Activated CD4-positive, alpha-beta T cell treated with anti-CD3 and anti-CD28 coated beads, Interleukin-2, amount 50 U/mL, for 24 hours (primary cell): Measurements from ENCODE around the gene BCL2L2.
"Not testable (repeated sequence)": the region's sequence is repeated elsewhere in the genome, so short reads cannot be mapped to it uniquely, and the experiment has no call there.

Experiments used
- DNase-seq, 2 donors: peaks; one replicate each; pipeline ENCODE4 v3.0.0-alpha.2; 2020; ENCODE audit warnings: low read depth in 1 of 2, low spot score in 1 of 2

Gene BCL2L2, protein sequence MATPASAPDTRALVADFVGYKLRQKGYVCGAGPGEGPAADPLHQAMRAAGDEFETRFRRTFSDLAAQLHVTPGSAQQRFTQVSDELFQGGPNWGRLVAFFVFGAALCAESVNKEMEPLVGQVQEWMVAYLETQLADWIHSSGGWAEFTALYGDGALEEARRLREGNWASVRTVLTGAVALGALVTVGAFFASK

DNA sequence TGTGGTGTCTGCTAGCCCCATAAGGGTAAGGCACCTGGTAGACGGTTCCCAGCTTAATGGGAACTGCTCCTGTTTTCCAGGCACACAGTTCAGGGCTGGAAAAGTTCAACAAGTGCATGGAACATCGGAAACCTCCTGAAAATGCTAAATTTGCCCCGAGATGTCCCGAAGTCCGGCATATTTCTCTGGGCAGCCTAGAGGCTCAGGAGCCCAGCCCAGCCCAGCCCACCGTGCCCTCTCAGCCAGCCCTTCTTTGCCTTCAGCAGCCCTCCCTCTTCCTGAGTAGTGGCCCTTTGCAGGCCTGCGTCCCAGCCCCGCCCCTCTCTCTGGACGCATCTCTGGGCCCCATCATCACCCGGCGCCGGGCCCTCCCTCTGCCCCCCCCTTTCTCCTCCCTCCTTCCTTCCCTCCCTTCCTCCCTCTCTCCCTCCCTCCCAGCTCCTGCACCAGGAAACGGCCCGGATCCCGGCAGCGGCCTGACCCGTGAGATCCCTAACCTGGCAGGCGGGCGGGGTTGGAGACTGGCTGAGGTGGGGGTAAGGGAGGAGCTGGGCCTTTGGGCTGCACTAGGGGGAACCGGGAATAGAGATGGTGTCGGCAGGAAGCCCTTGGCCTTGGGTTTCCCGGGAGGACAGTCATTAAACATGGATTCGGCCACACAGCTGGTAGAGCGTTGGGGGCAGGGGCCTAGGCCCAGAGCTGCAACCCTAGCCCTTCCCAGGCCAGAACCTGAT, at the start of gene BCL2L2:
Gene BCL2L2, plus strand, starts transcription at position 422 of the 734 bp plus-strand sequence. CDS start 935 bp downstream, outside the sequence.
- DNase-seq = no peak

DNA sequence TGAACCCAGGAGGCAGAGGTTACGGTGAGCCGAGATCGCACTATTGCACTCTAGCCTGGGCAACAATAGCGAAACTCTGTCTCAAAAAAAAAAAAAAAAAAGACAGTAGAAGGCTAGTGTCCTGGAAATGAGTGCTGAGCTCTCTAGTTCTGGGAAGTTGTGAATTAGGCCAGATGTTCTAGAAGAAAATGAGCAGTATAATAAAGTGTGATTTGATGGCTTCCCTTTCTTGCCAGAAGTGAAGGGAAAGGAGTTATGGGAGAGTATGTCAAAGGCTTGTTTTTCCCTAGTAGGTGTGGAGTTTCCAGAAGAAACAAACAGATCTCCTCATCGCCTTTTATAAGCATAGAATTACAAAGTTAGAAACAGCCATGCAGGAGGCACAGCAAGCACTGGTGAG, 48.4 kb upstream of the BCL2L2 start:
- DNase-seq = no peak

DNA sequence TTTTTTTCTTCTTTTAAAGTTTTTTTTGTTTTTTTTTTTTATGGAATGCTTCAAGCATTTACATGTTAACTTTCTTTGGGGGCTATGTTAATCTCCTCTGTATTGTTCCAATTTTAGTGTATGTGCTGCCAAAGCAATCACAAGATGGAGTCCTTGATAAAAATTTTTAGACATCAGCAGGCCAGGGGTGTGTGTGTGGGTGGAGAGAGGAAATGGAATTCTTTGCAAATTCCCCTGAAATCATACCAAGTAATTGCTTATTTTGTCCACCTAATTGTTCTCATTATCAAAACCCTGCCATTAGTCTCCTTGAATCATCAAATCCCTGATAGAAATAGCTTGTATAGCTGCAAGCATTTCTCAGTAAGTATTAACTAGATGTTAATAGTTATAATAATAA, 47.2 kb upstream of the BCL2L2 start:
- no peak for DNase-seq

DNA sequence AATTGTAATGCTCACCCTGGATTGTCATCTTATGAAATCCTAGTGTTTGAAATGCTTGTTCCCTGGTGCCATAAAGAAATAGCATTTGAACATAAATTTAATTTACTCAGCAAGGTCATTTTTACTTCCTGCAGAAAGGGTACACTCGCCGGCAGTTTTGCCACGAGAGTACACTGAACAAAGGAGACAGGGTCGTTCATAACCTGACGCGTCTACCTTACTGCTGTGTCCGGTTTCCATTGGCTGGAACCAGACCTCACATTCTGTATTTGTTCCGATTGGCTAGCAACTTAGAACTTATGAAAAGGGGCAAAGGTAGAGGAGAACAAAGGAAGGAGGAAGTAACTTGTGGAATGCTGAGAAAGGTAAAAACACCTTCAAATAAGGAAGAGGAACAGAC, 45.8 kb upstream of the BCL2L2 start:
- not testable (repeated sequence) for DNase-seq

DNA sequence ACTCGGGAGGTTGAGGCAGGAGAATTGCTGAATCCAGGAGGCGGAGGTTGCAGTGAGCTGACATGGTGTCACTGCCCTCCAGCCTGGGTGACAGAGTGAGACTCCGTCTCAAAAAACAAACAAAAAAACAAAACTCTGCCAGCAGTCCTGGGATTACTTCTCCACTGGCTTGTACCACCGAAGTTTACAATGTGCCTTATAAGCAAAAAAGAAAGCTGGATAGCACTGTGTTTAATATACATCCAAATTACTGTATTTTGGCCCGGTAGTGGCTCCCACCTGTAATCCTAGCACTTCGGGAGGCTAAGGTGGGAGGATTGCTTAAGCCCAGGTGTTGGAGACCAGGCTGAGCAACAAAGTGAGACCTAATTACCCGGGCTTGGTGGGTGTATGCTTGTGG, 37.4 kb upstream of the BCL2L2 start:
- no peak for DNase-seq

DNA sequence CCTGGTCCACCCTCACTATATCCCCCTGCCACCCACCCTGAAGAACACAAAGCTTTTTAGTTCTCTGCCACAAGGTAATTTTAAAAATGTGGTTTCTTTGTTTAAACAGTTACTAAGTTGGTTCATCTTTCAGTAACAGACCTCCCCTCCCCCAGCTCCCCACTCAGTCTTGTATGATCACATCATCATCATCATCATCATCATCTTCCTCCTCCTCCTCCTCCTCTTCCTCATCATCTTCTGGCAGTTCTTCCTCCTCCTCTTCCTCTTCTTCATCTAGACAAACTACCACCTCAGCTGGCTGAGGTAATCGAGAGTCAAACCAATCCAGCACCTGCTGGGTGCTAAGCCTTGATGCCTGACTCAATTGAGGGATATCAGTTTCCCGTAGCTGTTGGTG, 31.2 kb upstream of the BCL2L2 start:
- no peak for DNase-seq

DNA sequence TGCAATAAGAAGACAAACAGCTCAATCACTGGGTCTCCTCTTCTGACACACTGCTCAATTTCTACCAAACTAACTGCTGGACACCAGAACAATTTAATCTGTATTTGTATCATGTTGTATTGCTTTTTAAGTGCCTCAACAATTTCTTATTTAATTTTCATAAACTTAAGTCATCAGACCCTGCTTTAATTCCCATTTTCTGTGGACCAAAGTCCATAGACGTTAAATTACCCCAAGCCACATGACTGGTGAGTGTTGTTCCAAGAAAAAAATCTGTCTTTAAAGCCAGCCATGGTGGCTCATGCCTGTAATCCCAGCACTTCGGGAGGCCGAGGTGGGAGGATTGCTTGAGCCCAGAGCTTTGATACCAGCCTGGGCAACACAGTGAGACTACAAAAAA, 29.4 kb upstream of the BCL2L2 start:
- no peak for DNase-seq

DNA sequence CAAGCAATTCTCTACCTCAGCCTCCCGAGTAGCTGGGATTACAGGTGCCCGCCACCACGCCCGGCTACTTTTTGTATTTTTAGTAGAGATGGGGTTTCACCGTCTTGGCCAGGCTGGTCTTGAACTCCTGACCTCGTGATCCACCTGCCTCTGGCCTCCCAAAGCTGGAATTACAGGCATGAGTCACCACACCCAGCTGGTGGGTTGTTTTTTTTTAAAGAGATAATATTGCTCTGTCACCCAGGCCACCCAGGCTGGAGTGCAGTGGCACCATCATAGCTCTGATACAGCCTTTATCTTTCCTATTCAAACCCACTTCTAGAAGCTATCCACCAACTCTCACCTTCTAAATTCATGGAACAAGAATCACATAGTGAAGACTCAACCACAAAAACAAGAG, 28.7 kb upstream of the BCL2L2 start:
- not testable (repeated sequence) for DNase-seq

DNA sequence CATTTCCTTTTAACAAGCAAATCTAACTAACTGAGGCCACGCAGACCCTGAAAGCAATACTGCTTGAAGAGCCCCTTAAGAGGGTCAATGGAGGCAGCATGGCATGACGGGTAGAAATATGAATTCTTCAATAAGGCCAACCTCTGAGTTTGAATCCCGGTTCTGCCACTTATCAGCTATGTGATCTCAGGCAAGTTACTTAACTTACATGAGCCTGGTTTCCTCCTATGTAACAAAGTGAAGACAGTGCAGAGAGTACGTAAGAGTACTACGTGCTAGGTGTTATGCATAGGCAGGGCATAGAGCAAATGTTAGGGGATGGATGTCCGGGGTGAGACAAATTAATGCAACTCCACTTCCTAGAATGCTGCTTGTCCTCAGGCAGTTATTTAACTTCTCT, 25.4 kb upstream of the BCL2L2 start:
- DNase-seq = no peak

DNA sequence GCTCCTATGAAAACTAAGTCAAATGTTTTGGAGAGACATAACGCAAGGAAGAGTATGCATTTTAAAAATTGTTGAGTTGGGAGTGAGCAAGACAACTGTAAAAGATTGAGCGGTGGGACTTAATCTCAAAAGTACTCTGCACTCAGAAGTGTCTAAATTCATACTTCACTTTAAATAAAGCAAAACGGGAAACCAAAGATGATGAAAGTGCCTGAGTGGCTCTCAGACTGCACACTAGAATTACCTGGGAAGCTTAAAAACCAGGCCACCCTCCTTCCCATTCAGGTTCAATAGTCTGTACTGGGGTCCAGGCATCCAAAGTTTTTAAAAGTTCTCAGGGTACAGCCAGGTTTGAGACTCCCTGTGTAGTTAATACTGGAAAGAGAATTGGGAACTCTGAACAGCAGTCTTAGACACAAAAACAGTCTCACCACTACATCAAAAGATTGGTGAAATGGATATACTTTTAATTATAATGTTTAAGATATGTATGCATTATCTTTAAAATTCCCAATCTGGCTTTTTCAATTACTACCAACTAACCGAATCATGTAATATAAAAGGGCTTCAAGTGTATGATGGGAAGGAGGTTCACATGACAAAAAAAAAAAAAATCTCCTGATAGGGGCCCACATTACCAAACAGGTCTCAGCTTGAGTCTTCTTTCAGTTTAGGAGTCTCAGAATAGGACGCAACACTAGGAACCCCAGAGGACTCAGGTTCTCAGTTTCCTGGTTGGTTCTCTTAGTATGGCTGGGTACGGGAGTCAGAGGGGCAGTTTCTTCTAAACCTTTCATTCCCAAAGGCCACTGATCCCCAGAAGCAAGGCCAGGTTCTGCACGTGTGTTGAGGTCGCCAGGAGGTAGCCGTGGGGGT, 21.7 kb upstream of the BCL2L2 start:
- no peak for DNase-seq

DNA sequence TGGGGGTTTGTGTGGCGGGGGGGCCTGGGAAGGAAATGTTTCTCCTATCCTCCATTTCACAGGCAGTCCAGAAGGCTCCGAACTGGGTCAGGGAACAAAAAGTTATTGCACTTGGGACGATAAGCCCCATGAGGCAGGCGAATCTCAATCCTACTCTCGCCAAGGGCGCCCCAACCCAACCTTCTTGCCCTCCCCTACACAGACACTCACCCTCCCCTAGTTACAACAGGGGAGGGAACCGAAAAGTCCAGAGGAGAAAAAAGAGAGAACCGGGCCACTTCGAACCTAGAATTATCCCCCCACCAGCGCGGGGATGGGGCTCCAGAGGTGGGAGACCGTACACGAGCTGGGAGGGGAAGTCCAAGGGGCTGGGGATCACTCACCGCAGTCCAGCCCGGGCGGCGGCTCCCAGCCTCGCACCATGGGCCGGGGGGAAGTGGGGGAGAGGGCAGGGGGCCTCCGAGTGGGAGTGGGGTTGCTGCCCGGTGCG, 21.1 kb upstream of the BCL2L2 start:
- DNase-seq = no peak

DNA sequence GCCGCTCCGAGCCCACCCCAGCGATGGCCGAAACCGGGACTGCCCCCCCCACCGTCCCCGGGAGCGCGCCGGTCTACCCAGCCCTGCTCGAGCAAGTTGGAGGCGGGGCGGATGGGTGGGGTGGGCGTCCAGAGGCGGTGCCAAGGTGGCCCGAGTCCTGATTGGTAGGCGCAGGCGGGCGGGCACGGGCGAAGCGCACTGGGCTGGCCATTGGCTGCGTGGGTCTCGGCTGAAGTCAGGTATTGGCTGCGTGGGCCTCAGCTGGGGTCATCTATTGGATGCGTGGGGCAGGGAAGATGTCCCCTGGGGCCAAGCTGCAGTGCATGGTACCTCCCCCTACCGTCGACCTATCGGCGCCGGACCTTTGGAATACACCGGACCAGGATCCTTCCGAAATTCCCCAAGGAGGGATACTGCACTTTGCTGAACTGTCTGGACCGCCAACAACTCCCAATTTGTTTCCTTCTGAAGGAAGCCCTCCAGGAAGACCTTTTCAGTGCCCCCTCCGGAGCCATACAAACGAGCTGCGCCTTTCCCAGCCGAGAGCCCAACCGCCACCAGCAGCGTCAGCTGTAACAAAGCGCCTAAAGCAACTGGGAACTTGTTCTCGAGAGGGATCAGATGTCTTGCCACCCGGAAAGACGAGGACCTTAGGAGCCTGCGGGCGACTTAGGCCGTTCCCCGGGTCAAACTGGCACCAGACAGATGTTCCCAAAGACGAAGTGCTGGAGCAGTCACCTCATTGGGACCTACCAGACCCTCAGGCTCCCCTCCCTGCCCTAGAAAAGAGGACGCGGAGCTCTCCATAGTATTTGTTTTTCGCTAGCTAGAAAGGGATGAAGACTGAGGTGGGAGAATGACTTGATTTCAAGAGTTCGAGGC, 20.4 kb upstream of the BCL2L2 start, which contains the start of gene HOMEZ:
Gene HOMEZ, minus strand, starts transcription at position 113 of the 882 bp plus-strand sequence. CDS start 180 bp downstream, outside the sequence.
- peak; percentile 94 to 97 for DNase-seq

DNA sequence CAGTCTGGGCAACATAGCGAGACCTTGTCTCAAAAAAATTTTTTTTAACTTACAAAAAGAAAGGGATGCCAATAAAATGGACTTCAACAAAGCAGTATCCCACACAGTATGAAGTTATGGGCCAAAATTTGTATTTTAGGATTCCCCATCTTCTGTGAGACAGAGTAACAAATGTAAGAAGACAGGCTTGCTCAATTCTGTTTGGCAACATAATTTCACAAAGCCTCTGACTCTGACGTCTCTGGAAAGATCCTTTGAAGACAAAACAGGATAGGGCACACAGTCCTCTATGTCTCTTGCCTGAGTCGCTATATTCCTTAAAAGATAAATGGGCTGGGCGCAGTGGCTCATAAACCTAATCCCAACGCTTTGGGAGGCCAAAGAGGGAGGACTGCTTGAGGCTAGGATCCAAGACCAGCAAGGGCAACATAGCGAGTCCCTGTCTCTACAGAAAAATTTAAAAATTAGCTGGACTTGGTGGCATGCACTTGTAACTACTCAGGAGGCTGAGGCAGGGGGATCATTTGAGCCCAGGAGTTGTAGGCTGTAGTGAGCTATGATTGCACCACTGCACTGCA, 19.6 kb upstream of the BCL2L2 start:
- DNase-seq = no peak

DNA sequence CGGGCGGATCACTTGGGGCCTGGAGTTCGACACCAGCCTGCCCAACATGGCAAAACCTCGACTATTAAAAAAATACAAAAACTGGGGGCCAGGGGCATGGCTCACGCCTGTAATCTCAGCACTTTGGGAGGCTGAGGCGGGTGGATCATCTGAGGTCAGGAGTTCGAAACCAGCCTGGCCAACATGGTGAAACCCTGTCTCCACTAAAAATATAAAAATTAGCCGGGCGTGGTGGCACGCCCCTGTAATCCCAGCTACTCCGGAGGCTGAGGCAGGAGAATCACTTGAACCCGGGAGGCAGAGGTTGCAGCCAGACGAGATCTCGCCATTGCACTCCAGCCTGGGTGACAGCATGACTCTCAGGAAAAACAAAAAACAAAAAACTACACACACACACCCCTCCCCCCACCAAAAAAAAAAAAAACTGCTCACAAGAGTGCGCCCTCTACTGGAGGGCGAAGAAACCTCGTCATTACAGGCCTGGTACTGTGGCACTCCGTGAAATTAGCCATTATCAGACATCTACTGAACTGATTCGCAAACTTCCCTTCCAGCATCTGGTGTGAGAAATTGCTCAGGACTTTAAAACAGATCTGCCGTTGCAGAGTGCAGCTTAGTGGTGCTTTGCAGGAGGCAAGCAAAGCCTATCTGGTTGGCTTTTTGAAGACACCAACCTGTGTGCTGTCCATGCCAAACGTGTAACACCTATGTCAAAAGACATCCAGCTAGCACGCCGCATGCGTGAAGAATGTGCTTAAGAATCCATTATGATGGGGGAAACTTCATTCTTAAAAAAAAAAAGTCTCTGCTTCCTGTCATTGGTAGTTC, 11.7 kb upstream of the BCL2L2 start:
- DNase-seq = peak in 1 of 2 donors; percentile 30

DNA sequence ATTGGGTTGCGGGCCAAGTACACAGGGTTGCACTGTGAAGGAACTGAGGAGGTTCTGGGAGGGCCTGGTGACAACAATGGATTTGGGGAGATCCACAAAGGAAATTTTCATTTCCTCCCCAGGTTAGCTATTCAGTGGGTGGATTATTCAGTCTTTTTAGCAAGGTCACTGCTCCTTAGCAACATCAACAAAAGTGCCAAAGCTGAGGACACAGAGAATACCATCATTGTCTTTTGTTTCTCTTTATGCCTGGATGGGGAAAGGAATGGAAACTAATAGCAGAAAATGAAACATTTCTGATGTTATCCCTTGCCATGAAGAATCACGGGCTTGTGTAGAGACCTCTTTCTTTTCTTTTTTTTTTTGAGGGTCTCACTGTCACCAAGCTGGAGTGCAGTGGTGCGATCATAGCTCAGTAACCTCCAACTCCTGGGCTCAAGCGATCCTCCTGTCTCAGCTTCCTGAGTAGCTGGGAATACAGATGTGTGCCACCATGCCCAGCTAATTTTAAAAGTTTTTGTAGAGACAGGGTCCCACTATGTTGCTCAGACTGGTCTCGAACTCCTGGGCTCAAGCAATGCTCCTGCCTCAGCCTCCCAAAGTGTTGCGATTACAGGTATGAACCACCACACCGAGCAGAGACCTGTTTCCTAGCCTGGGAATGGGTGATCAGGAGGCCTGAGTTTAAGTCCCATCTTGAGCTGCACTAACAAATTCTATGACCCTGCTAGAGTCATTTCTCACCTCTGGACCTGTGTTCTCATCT, 10.4 kb upstream of the BCL2L2 start:
- no peak for DNase-seq

DNA sequence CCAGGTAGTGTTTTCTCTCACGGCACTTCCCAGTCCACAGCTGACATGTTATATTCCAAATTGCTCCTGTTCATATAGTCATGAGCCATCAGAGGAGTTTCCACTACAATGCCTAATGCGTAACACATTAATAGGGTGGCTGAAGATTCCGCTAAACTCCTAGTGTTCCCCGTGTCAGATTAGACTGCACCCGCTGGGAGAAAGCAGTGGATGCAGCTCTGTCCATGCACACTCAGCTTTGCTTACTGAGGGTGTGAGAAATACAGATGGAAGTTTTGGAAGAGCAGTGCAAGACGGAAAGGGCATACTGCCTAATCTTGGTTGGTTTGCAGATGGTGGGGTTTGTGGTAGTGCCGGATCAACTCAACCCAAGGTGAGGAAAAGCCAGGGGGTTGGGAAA, 9.5 kb upstream of the BCL2L2 start:
- DNase-seq = no peak

DNA sequence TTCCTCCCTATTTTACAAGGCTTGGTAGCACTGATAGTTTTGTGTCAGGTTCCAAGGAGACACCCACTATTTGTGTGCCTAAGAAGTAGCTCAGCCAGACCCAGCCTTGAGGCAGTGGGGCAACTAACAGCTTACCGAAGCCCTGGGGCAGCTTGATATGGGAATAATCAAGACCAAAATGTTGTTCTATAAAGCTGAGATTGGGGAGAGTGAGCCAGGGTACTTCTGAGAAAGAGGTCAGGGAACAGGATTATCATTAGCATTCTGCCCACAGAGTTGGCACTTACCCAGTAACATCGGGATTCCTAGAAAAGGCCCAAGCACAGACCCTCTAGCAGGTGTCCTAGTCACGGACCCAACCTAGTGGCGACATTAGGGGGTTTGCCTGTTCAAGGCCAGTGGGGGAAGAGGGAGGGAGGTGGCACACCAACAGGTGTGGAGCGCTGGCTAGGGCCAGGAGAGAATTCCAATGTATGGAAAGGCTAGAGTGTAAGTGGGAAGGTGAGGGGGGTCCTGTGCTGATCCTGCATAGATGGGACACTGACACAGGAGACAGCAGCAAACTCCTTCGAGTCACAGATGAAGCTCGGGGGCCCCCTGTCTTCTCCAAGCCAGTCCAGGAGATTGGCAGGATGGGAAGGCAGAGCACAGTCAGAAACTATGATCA, 8.9 kb upstream of the BCL2L2 start:
- no peak for DNase-seq
